Measurements from ENCODE around the gene SLC38A4. TPM values are rescaled to one million over a fixed set of nuclear protein-coding genes. Genes with fewer than 3 reads are reported as not detected.

SLC38A4 gene
- total RNA-seq, 1 donor: 0.72 TPM

DNA sequence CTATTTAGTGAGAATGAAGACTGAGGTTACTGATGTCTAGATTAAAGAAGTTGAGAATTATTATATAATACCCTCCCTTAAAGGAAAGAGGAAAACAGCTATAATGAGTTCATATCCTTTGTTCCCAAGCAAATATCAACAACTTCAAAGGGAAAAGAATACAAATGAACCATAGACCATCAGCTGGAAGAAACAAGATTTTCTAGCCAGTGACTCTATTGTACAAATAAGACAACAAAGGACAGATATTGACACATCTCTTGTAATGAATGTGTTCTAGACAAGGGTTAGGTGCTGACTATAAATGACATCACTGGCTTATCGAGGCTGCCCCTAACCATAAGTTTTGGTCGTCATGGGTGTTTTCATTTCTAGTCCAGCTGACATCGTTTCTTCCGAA, 48.2 kb downstream of the SLC38A4 start:
- Histone ChIP-seq H3K4me3 (ENCODE audit: insufficient read depth, low read length) (no peak overlapping the region), H3K27me3 (ENCODE audit: insufficient read depth, low read length) (no peaks in the 10 kb centered on the region)

DNA sequence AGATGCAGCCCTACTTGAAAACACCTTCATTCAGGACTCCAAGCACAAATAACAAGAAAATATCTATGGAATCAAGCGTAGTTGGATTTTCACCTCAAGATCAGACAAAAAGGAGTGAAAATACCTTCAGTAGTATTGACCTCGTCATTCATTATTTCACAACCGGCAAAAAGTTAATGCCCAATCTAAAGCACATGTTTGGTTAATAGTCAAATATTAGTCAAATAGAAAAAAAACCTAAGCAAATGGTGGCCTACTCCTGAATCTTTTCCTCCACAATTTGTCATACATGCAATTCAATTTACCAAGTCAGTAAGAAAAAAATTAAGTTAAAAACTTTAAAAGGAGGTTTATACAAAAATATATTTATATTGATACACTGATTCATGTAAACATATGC, 50.0 kb downstream of the SLC38A4 start:
- H4K20me1 ChIP-seq (ENCODE audit: insufficient read depth, low read length): no peaks in the 10 kb centered on the region
- H3K4me2 ChIP-seq (ENCODE audit: insufficient read depth, low read length): no peak overlapping the region
- H3K27me3 ChIP-seq (ENCODE audit: insufficient read depth, low read length): no peaks in the 10 kb centered on the region
- no peak overlapping the region for H2AFZ ChIP-seq (ENCODE audit: low read length)
- H3K27ac ChIP-seq (ENCODE audit: low read depth, low read length): no peak overlapping the region
- H3K9me3 ChIP-seq (ENCODE audit: low read depth, low read length): no peaks in the 10 kb centered on the region
- TF ChIP-seq, protein P1, sequence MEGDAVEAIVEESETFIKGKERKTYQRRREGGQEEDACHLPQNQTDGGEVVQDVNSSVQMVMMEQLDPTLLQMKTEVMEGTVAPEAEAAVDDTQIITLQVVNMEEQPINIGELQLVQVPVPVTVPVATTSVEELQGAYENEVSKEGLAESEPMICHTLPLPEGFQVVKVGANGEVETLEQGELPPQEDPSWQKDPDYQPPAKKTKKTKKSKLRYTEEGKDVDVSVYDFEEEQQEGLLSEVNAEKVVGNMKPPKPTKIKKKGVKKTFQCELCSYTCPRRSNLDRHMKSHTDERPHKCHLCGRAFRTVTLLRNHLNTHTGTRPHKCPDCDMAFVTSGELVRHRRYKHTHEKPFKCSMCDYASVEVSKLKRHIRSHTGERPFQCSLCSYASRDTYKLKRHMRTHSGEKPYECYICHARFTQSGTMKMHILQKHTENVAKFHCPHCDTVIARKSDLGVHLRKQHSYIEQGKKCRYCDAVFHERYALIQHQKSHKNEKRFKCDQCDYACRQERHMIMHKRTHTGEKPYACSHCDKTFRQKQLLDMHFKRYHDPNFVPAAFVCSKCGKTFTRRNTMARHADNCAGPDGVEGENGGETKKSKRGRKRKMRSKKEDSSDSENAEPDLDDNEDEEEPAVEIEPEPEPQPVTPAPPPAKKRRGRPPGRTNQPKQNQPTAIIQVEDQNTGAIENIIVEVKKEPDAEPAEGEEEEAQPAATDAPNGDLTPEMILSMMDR (IDR thresholded peaks at IDR 0.05; ENCODE audit: extremely low read depth, low read depth, low read length): no peak
- no peaks in the 10 kb centered on the region for H3K79me2 ChIP-seq (ENCODE audit: insufficient read depth, low read length)
- DNase-seq (ENCODE audit: insufficient read length, low spot score, missing footprints): no peak
- no peaks in the 10 kb centered on the region for H3K36me3 ChIP-seq (ENCODE audit: insufficient read depth, low read length)
- H3K4me3 ChIP-seq (ENCODE audit: insufficient read depth, low read length): no peak overlapping the region
- H3K4me1 ChIP-seq (ENCODE audit: insufficient read depth, low read length): peaks cover 29% of the 10 kb centered on the region

More for the DNA sequence above, 48.2 kb downstream of the SLC38A4 start:
- Histone ChIP-seq H2AFZ (ENCODE audit: low read length) (no peak overlapping the region), H3K27ac (ENCODE audit: low read depth, low read length) (no peak overlapping the region), H3K4me1 (ENCODE audit: insufficient read depth, low read length) (peaks cover 16% of the 10 kb centered on the region), H3K9me3 (ENCODE audit: low read depth, low read length) (no peaks in the 10 kb centered on the region), H4K20me1 (ENCODE audit: insufficient read depth, low read length) (no peaks in the 10 kb centered on the region), H3K79me2 (ENCODE audit: insufficient read depth, low read length) (no peaks in the 10 kb centered on the region), H3K36me3 (ENCODE audit: insufficient read depth, low read length) (no peaks in the 10 kb centered on the region), H3K4me2 (ENCODE audit: insufficient read depth, low read length) (no peak overlapping the region)
- TF ChIP-seq, protein P1 (IDR thresholded peaks at IDR 0.05; ENCODE audit: extremely low read depth, low read depth, low read length): no peak
- DNase-seq (ENCODE audit: insufficient read length, low spot score, missing footprints): no peak

DNA sequence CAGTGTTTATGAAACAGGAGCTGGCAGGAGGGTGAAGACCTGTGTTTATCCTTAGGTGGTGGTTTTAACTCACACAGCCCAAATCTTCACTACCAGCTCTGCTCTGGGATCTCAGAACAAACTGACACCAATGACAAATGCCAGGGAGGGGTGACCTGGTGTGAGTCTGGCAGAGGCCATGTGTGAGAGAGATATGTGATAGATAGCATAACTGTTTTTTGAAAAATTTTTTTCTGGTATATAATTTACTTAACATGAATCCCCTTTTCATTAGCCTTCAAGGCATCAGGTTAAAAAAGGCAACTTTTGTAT, 51.5 kb downstream of the SLC38A4 start:
- H3K36me3 ChIP-seq (ENCODE audit: insufficient read depth, low read length): no peaks in the 10 kb centered on the region
- H3K79me2 ChIP-seq (ENCODE audit: insufficient read depth, low read length): no peaks in the 10 kb centered on the region
- peak overlapping the region; percentile 40 for H3K4me2 ChIP-seq (ENCODE audit: insufficient read depth, low read length)
- H3K9me3 ChIP-seq (ENCODE audit: low read depth, low read length): no peaks in the 10 kb centered on the region
- no peak for DNase-seq (ENCODE audit: insufficient read length, low spot score, missing footprints)
- peak overlapping the region; percentile 42 for H3K27ac ChIP-seq (ENCODE audit: low read depth, low read length)
- peaks cover 41% of the 10 kb centered on the region for H3K4me1 ChIP-seq (ENCODE audit: insufficient read depth, low read length)
- no peak overlapping the region for H3K4me3 ChIP-seq (ENCODE audit: insufficient read depth, low read length)
- no peak overlapping the region for H2AFZ ChIP-seq (ENCODE audit: low read length)
- TF ChIP-seq, protein P1 (IDR thresholded peaks at IDR 0.05; ENCODE audit: extremely low read depth, low read depth, low read length): no peak
- H4K20me1 ChIP-seq (ENCODE audit: insufficient read depth, low read length): no peaks in the 10 kb centered on the region
- H3K27me3 ChIP-seq (ENCODE audit: insufficient read depth, low read length): no peaks in the 10 kb centered on the region

DNA sequence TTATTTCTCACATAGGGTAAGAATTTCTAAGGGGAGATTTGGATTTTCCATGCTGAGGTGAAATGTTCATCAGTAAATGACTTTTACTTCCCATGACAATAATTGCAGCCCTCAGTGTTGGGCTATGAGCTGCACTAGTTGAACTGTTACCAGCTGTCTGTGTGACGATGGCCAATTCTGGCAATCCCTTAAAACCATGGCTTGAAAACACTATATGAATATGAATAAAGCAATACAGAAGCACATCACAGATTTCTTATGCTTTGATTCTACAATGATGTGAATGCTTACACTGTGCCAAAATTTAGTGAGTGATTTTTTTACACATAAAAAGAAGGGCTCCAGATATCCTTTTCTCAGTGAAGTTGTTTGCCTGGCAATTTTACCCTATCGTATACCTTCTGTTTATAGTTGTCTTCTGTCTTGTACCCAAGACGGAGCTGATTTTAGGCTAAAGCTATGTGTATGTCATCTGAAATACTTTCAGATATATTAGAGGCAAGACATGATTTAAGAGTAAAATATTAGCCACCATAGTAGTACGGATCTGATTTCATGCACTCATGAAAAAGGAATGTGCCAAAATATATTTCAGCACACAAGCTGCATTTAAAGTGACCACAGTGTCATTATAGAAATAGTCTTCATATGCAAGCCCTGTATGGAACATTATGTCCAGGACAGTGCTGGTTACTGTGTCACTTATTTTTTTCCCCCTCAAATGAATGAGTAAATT, 52.0 kb downstream of the SLC38A4 start:
- Histone ChIP-seq H3K4me1 (ENCODE audit: insufficient read depth, low read length) (peaks cover 41% of the 10 kb centered on the region), H2AFZ (ENCODE audit: low read length) (no peak overlapping the region), H3K27me3 (ENCODE audit: insufficient read depth, low read length) (no peaks in the 10 kb centered on the region), H3K79me2 (ENCODE audit: insufficient read depth, low read length) (no peaks in the 10 kb centered on the region), H3K36me3 (ENCODE audit: insufficient read depth, low read length) (no peaks in the 10 kb centered on the region), H3K4me3 (ENCODE audit: insufficient read depth, low read length) (peak overlapping the region; percentile 3), H3K4me2 (ENCODE audit: insufficient read depth, low read length) (peak overlapping the region; percentile 40), H4K20me1 (ENCODE audit: insufficient read depth, low read length) (no peaks in the 10 kb centered on the region), H3K27ac (ENCODE audit: low read depth, low read length) (peak overlapping the region; percentile 42), H3K9me3 (ENCODE audit: low read depth, low read length) (no peaks in the 10 kb centered on the region)
- no peak for DNase-seq (ENCODE audit: insufficient read length, low spot score, missing footprints)
- TF ChIP-seq, protein P1 (IDR thresholded peaks at IDR 0.05; ENCODE audit: extremely low read depth, low read depth, low read length): no peak
